ENCODE measurements around the gene MNDA.

GRCh38 chr1:158799689-158800088 is 31.5 kb upstream of the MNDA start:
- TF ChIP-seq, protein P1, sequence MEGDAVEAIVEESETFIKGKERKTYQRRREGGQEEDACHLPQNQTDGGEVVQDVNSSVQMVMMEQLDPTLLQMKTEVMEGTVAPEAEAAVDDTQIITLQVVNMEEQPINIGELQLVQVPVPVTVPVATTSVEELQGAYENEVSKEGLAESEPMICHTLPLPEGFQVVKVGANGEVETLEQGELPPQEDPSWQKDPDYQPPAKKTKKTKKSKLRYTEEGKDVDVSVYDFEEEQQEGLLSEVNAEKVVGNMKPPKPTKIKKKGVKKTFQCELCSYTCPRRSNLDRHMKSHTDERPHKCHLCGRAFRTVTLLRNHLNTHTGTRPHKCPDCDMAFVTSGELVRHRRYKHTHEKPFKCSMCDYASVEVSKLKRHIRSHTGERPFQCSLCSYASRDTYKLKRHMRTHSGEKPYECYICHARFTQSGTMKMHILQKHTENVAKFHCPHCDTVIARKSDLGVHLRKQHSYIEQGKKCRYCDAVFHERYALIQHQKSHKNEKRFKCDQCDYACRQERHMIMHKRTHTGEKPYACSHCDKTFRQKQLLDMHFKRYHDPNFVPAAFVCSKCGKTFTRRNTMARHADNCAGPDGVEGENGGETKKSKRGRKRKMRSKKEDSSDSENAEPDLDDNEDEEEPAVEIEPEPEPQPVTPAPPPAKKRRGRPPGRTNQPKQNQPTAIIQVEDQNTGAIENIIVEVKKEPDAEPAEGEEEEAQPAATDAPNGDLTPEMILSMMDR (IDR thresholded peaks at IDR 0.05): no peak
- TF ChIP-seq POLR2A (IDR thresholded peaks at IDR 0.05): no peak
